ENCODE measurements around the gene MGARP.

DNA sequence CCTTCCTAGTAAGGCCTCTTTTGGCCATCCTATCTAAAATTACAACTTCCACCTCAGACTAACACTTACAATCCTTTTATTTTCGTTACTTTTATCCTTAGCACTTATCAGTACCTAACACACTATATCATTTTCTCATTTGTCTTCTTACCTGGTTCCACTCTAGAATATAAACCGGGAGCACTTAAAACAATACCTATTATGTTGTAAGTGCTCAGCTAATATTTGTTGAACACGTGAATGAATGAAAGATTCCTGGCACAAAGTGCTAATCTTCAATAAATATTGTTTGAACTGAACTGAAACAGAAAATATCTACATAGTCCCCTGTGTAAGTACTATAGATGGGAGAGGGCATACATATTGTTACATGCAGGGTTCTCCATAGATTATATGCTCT is 14.4 kb downstream of the MGARP start:
- TF ChIP-seq TCF12 (IDR thresholded peaks at IDR 0.05; ENCODE audit: low read depth) (no peak), TEAD4 (IDR thresholded peaks at IDR 0.05) (no peak), FOXM1 (IDR thresholded peaks at IDR 0.05; ENCODE audit: borderline replicate concordance, low read depth) (no peak), TAF1 (IDR thresholded peaks at IDR 0.05; ENCODE audit: low read depth) (no peak), CREB1 (IDR thresholded peaks at IDR 0.05; ENCODE audit: low read depth) (no peak), CEBPB (IDR thresholded peaks at IDR 0.05) (no peak), RAD21 (IDR thresholded peaks at IDR 0.05; ENCODE audit: low read depth) (no peak), YY1 (IDR thresholded peaks at IDR 0.05; ENCODE audit: low read depth) (no peak), EP300 (IDR thresholded peaks at IDR 0.05; ENCODE audit: borderline replicate concordance) (no peak)
- TF ChIP-seq, protein P1, sequence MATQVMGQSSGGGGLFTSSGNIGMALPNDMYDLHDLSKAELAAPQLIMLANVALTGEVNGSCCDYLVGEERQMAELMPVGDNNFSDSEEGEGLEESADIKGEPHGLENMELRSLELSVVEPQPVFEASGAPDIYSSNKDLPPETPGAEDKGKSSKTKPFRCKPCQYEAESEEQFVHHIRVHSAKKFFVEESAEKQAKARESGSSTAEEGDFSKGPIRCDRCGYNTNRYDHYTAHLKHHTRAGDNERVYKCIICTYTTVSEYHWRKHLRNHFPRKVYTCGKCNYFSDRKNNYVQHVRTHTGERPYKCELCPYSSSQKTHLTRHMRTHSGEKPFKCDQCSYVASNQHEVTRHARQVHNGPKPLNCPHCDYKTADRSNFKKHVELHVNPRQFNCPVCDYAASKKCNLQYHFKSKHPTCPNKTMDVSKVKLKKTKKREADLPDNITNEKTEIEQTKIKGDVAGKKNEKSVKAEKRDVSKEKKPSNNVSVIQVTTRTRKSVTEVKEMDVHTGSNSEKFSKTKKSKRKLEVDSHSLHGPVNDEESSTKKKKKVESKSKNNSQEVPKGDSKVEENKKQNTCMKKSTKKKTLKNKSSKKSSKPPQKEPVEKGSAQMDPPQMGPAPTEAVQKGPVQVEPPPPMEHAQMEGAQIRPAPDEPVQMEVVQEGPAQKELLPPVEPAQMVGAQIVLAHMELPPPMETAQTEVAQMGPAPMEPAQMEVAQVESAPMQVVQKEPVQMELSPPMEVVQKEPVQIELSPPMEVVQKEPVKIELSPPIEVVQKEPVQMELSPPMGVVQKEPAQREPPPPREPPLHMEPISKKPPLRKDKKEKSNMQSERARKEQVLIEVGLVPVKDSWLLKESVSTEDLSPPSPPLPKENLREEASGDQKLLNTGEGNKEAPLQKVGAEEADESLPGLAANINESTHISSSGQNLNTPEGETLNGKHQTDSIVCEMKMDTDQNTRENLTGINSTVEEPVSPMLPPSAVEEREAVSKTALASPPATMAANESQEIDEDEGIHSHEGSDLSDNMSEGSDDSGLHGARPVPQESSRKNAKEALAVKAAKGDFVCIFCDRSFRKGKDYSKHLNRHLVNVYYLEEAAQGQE (IDR thresholded peaks at IDR 0.05; ENCODE audit: low read depth) = no peak
- TF ChIP-seq, protein P2, sequence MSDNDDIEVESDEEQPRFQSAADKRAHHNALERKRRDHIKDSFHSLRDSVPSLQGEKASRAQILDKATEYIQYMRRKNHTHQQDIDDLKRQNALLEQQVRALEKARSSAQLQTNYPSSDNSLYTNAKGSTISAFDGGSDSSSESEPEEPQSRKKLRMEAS (IDR thresholded peaks at IDR 0.05) = no peak

All from Ishikawa (cell line).